Prostate gland (tissue), 2 donors: ENCODE results near the gene PDXP. TPM values are rescaled to one million over a fixed set of nuclear protein-coding genes. Genes with fewer than 3 reads are reported as not detected.

Experiments used
- DNase-seq: peaks from one replicate; pipeline ENCODE4 v3.0.0-alpha.2; 2019; ENCODE audit warnings: low spot score
- H3K27ac ChIP-seq, 2 donors: fragments of 200-600 bp; sonication (generic); 2 replicates each; pipeline ENCODE4 v1.5.1; 2017 to 2019
- H3K27me3 ChIP-seq: fragments of 200-600 bp; sonication (generic); replicated peaks from 2 replicates; pipeline ENCODE4 v1.5.1; 2019; ENCODE audit not compliant: insufficient read depth
- H3K36me3 ChIP-seq, 2 donors: fragments of 200-600 bp; sonication (generic); 1 replicate in 1 of 2; 2 replicates in 1 of 2; pipeline versions ENCODE4 v1.5.1 to v1.8.1; 2017 to 2019
- H3K4me1 ChIP-seq: fragments of 200-600 bp; sonication (generic); replicated peaks from 2 replicates; pipeline ENCODE4 v1.5.1; 2019
- H3K4me3 ChIP-seq, 2 donors: fragments of 200-600 bp; sonication (generic); 2 replicates each; pipeline ENCODE4 v1.5.1; 2017 to 2019
- H3K9me3 ChIP-seq: fragments of 200-600 bp; sonication (generic); 2 replicates; pipeline ENCODE4 v1.5.1; 2017
- CTCF ChIP-seq, 4 experiments: fragments of 200-600 bp in 2 of 4; fragments of 450-650 bp in 2 of 4; sonication (generic) in 2 of 4; IDR thresholded peaks; 1 replicate in 3 of 4; 2 replicates in 1 of 4; pipeline ENCODE4 v1.5.1; 2016 to 2019; ENCODE audit warnings: antibody characterized with exemption in 4 of 4, mild to moderate bottlenecking in 2 of 4, moderate library complexity in 2 of 4
- POLR2A ChIP-seq: fragments of 450-650 bp; IDR thresholded peaks from one replicate; pipeline ENCODE4 v1.6.1; 2016; ENCODE audit warnings: antibody characterized with exemption, mild to moderate bottlenecking
- POLR2AphosphoS5 ChIP-seq: sonication (generic); formaldehyde crosslinking; IDR thresholded peaks from one replicate; pipeline ENCODE4 v1.6.1; 2017; ENCODE audit warnings: antibody characterized with exemption
- WGBS: methylation state at CpG from one replicate; pipeline ENCODE4 v1.1.5; 2018; 5-methylcytosine and 5-hydroxymethylcytosine counted together
- intact Hi-C: fragments of 100-400 bp; cut with DNase I; formaldehyde crosslinking; loops from one replicate; pipeline ENCODE4 v1.14.2; 2022
- total RNA-seq, 2 donors: library from RNA; depleted of rRNA; stranded (reverse); fragments of >200 nt; gene quantifications; one replicate each; pipeline ENCODE4 v1.1.0, GENCODE V29; 2016

Gene PDXP
- total RNA-seq, 2 donors from 2014 or later: 12.9 to 87.8 TPM

GRCh38 chr22:37662039-37662438, 3.5 kb downstream of the PDXP start:
- TF ChIP-seq POLR2AphosphoS5 (no peak), POLR2A (no peak), CTCF (IDR thresholded peaks at IDR 0.05) (no peak)
- no peak overlapping the region for H3K4me3 ChIP-seq
- peaks cover 3% of the 10 kb centered on the region for H3K4me1 ChIP-seq
- WGBS: 79% methylated on average over 5 of the region's 5 CpGs
- H3K36me3 ChIP-seq: no peaks in the 10 kb centered on the region
- no peak overlapping the region for H3K27ac ChIP-seq
- no peaks in the 10 kb centered on the region for H3K27me3 ChIP-seq
- DNase-seq: no peak
- no peaks in the 10 kb centered on the region for H3K9me3 ChIP-seq
- intact Hi-C loops: no loop called here

- Histone ChIP-seq H3K27me3 (no peaks in the 10 kb centered on the region), H3K4me3 (no peak overlapping the region), H3K36me3 (no peaks in the 10 kb centered on the region), H3K4me1 (peaks cover 3% of the 10 kb centered on the region), H3K27ac (no peak overlapping the region), H3K9me3 (no peaks in the 10 kb centered on the region)
- no peak for TF ChIP-seq POLR2AphosphoS5
- TF ChIP-seq CTCF (IDR thresholded peaks at IDR 0.05): no peak
- no peak for TF ChIP-seq POLR2A
- DNase-seq: no peak
- 79% methylated on average over 16 of the region's 16 CpGs for WGBS
- intact Hi-C loops: no loop called here
Observed at GRCh38 chr22:37663521-37664140, 5.1 kb downstream of the PDXP start.

- TF ChIP-seq CTCF (IDR thresholded peaks at IDR 0.05) (no peak), POLR2AphosphoS5 (no peak), POLR2A (no peak)
- 53% methylated on average over 16 of the region's 16 CpGs for WGBS
- Histone ChIP-seq H3K27ac (no peak overlapping the region), H3K36me3 (no peaks in the 10 kb centered on the region), H3K27me3 (no peaks in the 10 kb centered on the region), H3K4me3 (no peak overlapping the region), H3K4me1 (peaks cover 3% of the 10 kb centered on the region), H3K9me3 (no peaks in the 10 kb centered on the region)
- intact Hi-C loops: no loop called here
- DNase-seq: no peak
Observed at GRCh38 chr22:37664249-37665101, 6.0 kb downstream of the PDXP start.

- no peak for DNase-seq
- Histone ChIP-seq H3K4me3 (no peak overlapping the region), H3K36me3 (no peaks in the 10 kb centered on the region), H3K27me3 (no peaks in the 10 kb centered on the region), H3K9me3 (no peaks in the 10 kb centered on the region), H3K4me1 (peaks cover 3% of the 10 kb centered on the region), H3K27ac (no peak overlapping the region)
- intact Hi-C loops: no loop called here
- 95% methylated on average over 24 of the region's 24 CpGs for WGBS
- no peak for TF ChIP-seq CTCF (IDR thresholded peaks at IDR 0.05)
- no peak for TF ChIP-seq POLR2A
- TF ChIP-seq POLR2AphosphoS5: no peak
Observed at GRCh38 chr22:37665487-37665886, 7.0 kb downstream of the PDXP start.
